Gastroesophageal sphincter (tissue), 3 donors: ENCODE data around the gene SEC31B.

Source experiments
- POLR2A ChIP-seq, 2 donors: fragments of 450-650 bp; IDR thresholded peaks; one replicate each; pipeline ENCODE4 v1.6.1; 2017; ENCODE audit warnings: antibody characterized with exemption in 2 of 2, mild to moderate bottlenecking in 2 of 2, moderate library complexity in 1 of 2
- POLR2AphosphoS5 ChIP-seq: sonication (generic); formaldehyde crosslinking; IDR thresholded peaks from one replicate; pipeline ENCODE4 v1.6.1; 2017; ENCODE audit warnings: antibody characterized with exemption
- TF ChIP-seq, protein P1 (sequence below), 4 experiments: fragments of 200-600 bp in 2 of 4; fragments of 450-650 bp in 2 of 4; sonication (generic) in 1 of 4; IDR thresholded peaks; one replicate each; pipeline ENCODE4 v1.5.1; 2017 to 2019; ENCODE audit warnings: antibody characterized with exemption in 4 of 4, mild to moderate bottlenecking in 2 of 4, moderate library complexity in 2 of 4

DNA sequence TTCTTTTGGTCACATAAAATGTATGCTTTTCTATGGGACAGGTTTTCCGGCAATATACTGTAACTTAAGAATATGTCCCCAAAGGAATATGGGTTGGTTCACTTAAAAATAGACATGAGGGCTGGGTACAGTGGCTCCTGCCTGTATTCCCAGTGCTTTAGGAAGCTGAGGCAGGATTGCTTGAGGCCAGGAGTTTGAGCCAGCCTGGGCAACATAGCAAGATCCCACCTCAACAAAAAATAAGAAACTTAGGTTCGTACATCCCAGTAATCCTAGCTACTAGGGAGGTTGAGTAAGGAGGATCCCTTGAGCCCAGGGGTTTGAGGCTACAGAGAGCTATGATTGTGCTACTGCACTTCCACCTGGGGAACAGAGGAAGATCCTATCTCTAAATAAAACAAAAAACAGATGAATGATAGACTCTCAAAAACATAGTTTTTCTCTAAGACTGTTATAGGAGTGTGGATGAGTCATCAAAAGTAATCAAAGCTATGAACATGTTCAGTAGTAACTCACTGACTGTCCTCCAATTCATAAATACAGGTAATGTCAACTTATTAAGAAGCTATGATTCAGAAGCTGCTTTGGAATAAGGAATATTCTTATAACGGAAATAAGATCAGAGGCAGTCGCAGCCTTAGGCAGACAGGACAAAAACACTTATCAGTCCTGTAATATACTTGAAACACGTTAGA is 2.6 kb upstream of the SEC31B start:
- TF ChIP-seq, protein P1, sequence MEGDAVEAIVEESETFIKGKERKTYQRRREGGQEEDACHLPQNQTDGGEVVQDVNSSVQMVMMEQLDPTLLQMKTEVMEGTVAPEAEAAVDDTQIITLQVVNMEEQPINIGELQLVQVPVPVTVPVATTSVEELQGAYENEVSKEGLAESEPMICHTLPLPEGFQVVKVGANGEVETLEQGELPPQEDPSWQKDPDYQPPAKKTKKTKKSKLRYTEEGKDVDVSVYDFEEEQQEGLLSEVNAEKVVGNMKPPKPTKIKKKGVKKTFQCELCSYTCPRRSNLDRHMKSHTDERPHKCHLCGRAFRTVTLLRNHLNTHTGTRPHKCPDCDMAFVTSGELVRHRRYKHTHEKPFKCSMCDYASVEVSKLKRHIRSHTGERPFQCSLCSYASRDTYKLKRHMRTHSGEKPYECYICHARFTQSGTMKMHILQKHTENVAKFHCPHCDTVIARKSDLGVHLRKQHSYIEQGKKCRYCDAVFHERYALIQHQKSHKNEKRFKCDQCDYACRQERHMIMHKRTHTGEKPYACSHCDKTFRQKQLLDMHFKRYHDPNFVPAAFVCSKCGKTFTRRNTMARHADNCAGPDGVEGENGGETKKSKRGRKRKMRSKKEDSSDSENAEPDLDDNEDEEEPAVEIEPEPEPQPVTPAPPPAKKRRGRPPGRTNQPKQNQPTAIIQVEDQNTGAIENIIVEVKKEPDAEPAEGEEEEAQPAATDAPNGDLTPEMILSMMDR (IDR thresholded peaks at IDR 0.05), result no peak
- TF ChIP-seq POLR2AphosphoS5, result no peak
- no peak for TF ChIP-seq POLR2A (IDR thresholded peaks at IDR 0.05)
